ENCODE data around the gene PEX3. TPM values are rescaled to one million over a fixed set of nuclear protein-coding genes. Genes with fewer than 3 reads are reported as not detected.
"Not testable (repeated sequence)": the region's sequence is repeated elsewhere in the genome, so short reads cannot be mapped to it uniquely, and the experiment has no call there.

Gene PEX3
- total RNA-seq, 1 experiment from 2014 or later: 23.4 TPM

DNA sequence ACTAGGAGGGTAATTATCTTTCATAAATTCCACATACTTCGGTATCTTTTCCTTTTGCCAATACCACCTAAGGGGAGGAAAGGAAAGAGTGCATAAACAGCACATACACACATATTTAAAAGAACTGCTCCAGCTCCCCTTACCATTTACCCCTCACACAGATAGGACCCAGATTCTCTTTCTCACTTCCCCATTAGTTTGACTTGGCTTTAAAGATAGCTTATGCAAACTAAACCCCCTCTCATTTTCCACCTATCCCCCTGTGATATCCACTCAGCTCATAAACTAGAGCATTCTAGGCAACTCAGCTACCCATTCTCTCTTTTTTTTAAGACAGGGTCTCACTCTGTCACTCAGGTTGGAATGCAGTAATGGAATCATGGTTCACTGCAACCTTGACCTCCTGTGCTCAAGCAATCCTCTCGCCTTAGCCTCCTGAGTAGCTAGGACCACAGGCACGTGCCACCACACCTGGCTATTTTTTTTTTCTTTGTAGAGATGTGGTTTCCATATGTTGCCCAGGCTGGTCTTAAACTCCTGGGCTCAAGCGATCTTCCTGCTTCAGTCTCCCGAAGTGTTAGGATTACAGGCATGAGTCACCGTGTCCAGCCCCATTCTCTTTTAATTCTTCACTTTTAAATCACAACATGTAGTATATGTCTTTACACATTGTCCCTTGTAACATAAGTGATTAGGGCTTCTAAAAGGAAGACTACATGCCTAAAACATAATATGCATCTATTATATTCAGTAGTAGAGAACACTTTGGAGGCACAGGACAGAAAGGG, 56.9 kb downstream of the PEX3 start:
- Histone ChIP-seq H3K27me3 (no peaks in the 10 kb centered on the region), H3K4me3 (no peak overlapping the region), H3K27ac (no peak overlapping the region), H3K9me3 (replicated peaks) (no peaks in the 10 kb centered on the region), H3K36me3 (peaks cover 16% of the 10 kb centered on the region), H3K4me1 (no peaks in the 10 kb centered on the region)
- no peak for DNase-seq

GRCh38 chr6:143510326-143510725, 59.7 kb downstream of the PEX3 start:
- Histone ChIP-seq H3K4me3 (peak overlapping the region; percentile 81), H3K27ac (peak overlapping the region; percentile 81; the same call in 1 of the 2 replicates)
- DNase-seq: not testable (repeated sequence)

GRCh38 chr6:143510991-143511891, 60.6 kb downstream of the PEX3 start, which contains the start of gene FUCA2:
Gene FUCA2, minus strand, starts transcription at chr6:143511720. Its CDS starts 86 bp downstream, at chr6:143511634.
- Histone ChIP-seq H3K4me3 (peak within 1 kb of the TSS; percentile 81), H3K36me3 (peaks cover 8% of the 10 kb centered on the region), H3K9me3 (replicated peaks) (no peaks in the 10 kb centered on the region), H3K27me3 (no peaks in the 10 kb centered on the region), H3K27ac (peak within 1 kb of the TSS; percentile 81), H3K4me1 (no peaks in the 10 kb centered on the region)
- peak; percentile 86 to 89 for DNase-seq

More at GRCh38 chr6:143510326-143510725, 59.7 kb downstream of the PEX3 start:
- not testable (repeated sequence) for H3K27me3 ChIP-seq; H3K4me1 ChIP-seq; H3K36me3 ChIP-seq; H3K9me3 ChIP-seq (replicated peaks)

DNA sequence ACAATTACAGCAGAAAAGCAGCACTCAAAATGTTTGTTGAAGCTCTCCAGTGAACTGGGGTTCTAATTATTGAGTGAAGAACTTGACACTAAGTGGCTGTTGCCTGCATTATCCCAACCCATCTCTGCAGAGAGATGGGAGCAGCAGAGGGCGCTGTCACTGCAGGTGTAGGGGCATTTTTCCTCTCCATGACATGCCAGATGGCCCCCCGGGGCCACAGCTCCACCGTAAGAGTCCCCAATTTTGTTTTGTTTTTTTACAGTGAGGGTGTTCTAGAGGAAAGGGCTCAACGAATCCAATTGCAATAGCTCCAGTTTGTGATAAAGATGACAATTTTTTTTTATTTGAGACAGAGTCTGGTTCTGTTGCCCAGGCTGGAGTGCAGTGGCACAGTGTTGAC, 62.8 kb downstream of the PEX3 start:
- H3K36me3 ChIP-seq: no peaks in the 10 kb centered on the region
- H3K9me3 ChIP-seq (replicated peaks): no peaks in the 10 kb centered on the region
- H3K4me1 ChIP-seq: no peaks in the 10 kb centered on the region
- no peaks in the 10 kb centered on the region for H3K27me3 ChIP-seq
- H3K27ac ChIP-seq: no peak overlapping the region
- no peak overlapping the region for H3K4me3 ChIP-seq
- DNase-seq: peak in 1 of 2 experiments; percentile 29

- Histone ChIP-seq H3K36me3 (no peaks in the 10 kb centered on the region), H3K27me3 (no peaks in the 10 kb centered on the region), H3K27ac (no peak overlapping the region), H3K4me1 (no peaks in the 10 kb centered on the region), H3K4me3 (no peak overlapping the region), H3K9me3 (replicated peaks) (no peaks in the 10 kb centered on the region)
- peak in 1 of 2 experiments; percentile 6 for DNase-seq
Measured at GRCh38 chr6:143515061-143515760, 64.6 kb downstream of the PEX3 start.

DNA sequence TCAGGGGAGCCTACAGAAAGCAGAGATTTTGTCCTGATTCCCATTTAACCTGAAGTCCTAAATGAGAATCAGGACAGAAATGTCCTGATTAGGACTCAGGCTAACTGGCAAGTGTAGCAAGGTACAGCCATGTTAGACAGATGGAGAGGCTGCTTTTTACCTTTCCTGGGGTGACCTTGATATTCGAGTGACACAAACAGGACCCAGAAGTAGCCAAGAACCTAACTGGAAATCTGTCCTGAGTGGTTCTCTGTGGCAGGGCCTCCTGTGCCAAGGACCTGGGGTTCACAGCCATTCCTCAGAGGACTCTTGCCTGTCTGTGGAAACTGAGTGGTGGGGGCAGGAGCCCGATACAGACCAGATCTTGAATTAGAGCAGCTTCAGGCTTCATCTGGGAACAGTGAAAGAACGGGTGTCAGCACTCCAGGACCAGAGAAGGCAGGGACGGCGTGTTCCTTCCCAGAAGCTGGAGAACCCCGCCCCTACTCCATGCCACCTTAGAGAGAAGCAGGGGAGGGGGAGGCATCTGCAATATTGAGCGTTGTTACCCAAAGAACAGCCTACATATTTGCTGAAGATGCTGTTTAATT, 65.3 kb downstream of the PEX3 start:
- Histone ChIP-seq H3K4me3 (no peak overlapping the region), H3K9me3 (replicated peaks) (no peaks in the 10 kb centered on the region), H3K27ac (no peak overlapping the region), H3K4me1 (no peaks in the 10 kb centered on the region), H3K36me3 (no peaks in the 10 kb centered on the region), H3K27me3 (no peaks in the 10 kb centered on the region)
- DNase-seq: no peak

DNA sequence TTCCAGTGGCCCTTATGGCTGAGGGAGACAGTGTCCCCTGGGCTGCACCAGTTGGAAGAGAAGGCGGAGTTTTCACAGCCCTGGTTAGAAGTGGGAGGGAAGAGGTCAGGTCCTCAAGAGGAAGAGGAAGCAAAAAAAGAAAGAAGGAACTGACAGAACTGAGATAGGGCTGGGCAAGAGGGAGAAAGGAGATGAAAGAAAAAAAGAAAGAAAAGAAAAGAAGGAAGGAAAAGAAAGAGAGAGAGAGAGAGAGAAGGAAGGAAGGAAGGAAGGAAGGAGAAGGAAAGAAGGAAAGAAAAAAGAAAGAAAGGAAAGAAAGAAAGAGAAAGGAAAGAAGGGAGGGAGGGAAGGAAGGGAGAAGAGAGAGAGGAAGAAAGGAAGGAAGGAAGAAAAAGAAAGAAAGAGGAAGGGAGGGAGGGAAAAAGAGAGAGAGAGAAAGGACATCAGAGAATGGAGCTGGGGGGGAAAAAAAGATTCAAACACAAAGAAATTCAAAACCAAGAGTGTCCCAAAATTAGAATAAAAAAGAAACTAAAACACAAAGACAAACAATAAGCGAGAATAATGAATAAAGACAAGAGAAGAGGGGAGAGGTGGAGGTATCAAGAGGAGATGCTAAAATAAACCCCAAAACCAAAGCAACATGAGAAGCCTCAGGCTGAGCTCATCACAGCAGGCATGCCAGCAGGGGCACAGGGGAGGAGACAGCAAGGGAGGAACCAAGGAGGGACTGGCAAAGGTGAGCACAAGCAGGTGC, 66.3 kb downstream of the PEX3 start:
- no peak overlapping the region for H3K27ac ChIP-seq
- H3K4me1 ChIP-seq: no peaks in the 10 kb centered on the region
- no peaks in the 10 kb centered on the region for H3K36me3 ChIP-seq
- no peaks in the 10 kb centered on the region for H3K27me3 ChIP-seq
- no peak overlapping the region for H3K4me3 ChIP-seq
- DNase-seq: no peak
- H3K9me3 ChIP-seq (replicated peaks): no peaks in the 10 kb centered on the region

DNA sequence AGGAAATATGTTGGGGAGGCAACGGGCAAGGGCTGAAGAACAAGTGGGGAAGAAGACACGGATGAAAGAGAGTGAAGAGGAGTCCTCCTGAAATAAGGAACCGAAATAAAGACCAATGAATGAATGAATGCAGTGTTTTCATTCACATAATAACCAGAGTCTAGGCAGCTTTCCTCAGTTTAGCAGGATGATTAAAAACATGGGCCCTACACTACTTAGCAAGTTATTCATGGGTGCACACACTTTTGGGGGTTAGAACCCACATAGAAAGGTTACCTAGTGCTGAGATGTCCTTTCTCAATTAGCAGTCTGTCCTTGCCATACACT, 66.8 kb downstream of the PEX3 start:
- Histone ChIP-seq H3K27me3 (no peaks in the 10 kb centered on the region), H3K4me3 (no peak overlapping the region), H3K9me3 (replicated peaks) (no peaks in the 10 kb centered on the region), H3K4me1 (no peaks in the 10 kb centered on the region), H3K36me3 (no peaks in the 10 kb centered on the region), H3K27ac (no peak overlapping the region)
- no peak for DNase-seq

DNA sequence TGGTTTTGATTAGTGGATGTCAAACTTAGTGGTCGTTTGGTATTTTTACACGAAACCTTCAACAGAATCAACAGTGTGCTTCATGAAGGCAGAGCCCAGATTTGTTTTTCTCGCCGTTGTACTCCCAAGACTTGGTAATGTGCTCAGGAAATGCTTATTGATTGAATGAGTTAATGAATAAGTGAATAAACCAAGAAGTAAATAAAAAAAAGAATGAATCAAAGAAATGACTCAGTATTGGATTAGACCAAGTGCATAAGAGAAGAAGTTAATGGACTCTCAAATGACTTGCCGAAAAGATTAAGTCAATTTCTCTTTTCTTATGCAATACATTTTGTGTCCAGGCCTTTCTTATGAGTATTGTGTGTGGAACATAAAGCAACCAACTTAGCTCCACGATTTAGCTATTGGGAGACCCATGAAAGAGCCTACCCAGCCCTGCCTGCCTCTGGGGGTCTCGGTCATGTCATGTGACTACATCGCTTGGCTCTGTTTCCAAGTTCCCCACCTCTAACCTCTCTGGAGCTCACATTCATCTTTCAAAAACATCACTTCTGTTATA, 71.5 kb downstream of the PEX3 start:
- H3K9me3 ChIP-seq (replicated peaks): no peaks in the 10 kb centered on the region
- no peak for DNase-seq
- H3K36me3 ChIP-seq: no peaks in the 10 kb centered on the region
- H3K27me3 ChIP-seq: no peaks in the 10 kb centered on the region
- no peaks in the 10 kb centered on the region for H3K4me1 ChIP-seq
- H3K27ac ChIP-seq: no peak overlapping the region
- H3K4me3 ChIP-seq: no peak overlapping the region

GRCh38 chr6:143525356-143525755, 74.8 kb downstream of the PEX3 start:
- no peak overlapping the region for H3K27ac ChIP-seq
- H3K9me3 ChIP-seq (replicated peaks): no peaks in the 10 kb centered on the region
- H3K4me3 ChIP-seq: no peak overlapping the region

DNA sequence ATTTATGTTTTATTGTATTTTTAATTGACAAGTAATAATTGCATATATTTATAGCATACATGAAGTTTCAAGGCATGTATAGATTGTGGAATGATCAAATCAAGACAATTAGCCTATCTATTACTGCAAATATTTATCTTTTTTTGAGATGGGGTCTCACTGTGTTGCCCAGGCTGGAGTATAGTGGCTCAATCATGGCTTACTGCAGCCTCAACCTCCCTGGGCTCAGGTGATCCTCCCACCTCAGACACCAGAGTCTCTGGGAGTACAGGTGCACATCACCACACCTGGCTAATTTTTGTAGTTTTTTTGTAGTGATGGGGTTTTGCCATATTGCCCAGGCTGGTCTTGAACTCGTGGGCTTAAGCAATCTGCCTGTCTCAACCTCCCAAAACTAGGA, 77.1 kb downstream of the PEX3 start:
- DNase-seq: no peak
- Histone ChIP-seq H3K4me1 (no peaks in the 10 kb centered on the region), H3K4me3 (no peak overlapping the region), H3K27ac (no peak overlapping the region), H3K9me3 (replicated peaks) (no peaks in the 10 kb centered on the region), H3K36me3 (no peaks in the 10 kb centered on the region), H3K27me3 (no peaks in the 10 kb centered on the region)

More at GRCh38 chr6:143525356-143525755, 74.8 kb downstream of the PEX3 start:
- DNase-seq: no peak
- Histone ChIP-seq H3K27me3 (no peaks in the 10 kb centered on the region), H3K36me3 (no peaks in the 10 kb centered on the region), H3K4me1 (no peaks in the 10 kb centered on the region)

- no peak for DNase-seq
- Histone ChIP-seq H3K27me3 (no peaks in the 10 kb centered on the region), H3K4me3 (no peak overlapping the region)
Measured at GRCh38 chr6:143528164-143528811, 77.7 kb downstream of the PEX3 start.

DNA sequence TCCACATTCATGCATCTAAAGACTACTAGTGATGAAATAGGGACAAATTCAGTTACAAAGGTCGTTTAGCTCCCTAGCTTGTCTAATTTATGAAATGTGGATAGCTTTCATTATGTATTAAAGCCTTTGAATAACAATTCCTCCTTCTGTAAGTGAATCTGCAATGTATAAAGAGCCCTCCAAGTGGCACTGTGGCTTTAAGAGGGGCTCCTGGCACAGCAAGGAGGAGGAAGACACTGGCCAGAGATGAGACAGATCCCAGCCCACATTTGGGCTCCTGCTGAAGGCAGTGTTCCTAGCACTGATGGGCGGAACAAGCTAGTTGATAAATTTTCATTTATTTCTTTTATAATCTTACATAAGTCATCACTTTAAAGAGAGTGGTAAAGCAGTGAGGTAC, 78.5 kb downstream of the PEX3 start:
- Histone ChIP-seq H3K27ac (no peak overlapping the region), H3K27me3 (no peaks in the 10 kb centered on the region), H3K4me1 (no peaks in the 10 kb centered on the region), H3K36me3 (no peaks in the 10 kb centered on the region), H3K4me3 (no peak overlapping the region), H3K9me3 (replicated peaks) (no peaks in the 10 kb centered on the region)
- DNase-seq: peak in 1 of 2 experiments; percentile 33

More at GRCh38 chr6:143528164-143528811, 77.7 kb downstream of the PEX3 start:
- no peaks in the 10 kb centered on the region for H3K4me1 ChIP-seq
- no peaks in the 10 kb centered on the region for H3K9me3 ChIP-seq (replicated peaks)
- no peaks in the 10 kb centered on the region for H3K36me3 ChIP-seq
- H3K27ac ChIP-seq: no peak overlapping the region

Data from SJCRH30 (cell line).